SH-SY5Y (cell line): ENCODE measurements around the gene KCNQ5.

ENCODE experiments used
- GATA2 ChIP-seq: IDR thresholded peaks from 2 replicates; pipeline ENCODE4 v1.6.1; 2011; ENCODE audit warnings: mild to moderate bottlenecking, low read depth, low read length
- GATA3 ChIP-seq: IDR thresholded peaks from 2 replicates; pipeline ENCODE4 v1.6.1; 2011; ENCODE audit warnings: low read depth, mild to moderate bottlenecking, low read length, moderate library complexity

GRCh38 chr6:73028124-73028766 lies 406.4 kb downstream of the KCNQ5 start:
- TF ChIP-seq GATA2 = no peak
- TF ChIP-seq GATA3 = no peak
